Measurements from ENCODE around the gene CHMP4B.

CHMP4B gene

GRCh38 chr20:33882481-33882880 lies 71.3 kb downstream of the CHMP4B start:
- H3K4me1 Mint-ChIP-seq, result no peaks in the 10 kb centered on the region
- peaks cover 4% of the 10 kb centered on the region for H3K36me3 Mint-ChIP-seq (ENCODE audit: low read depth)
- TF ChIP-seq CTCF (IDR thresholded peaks at IDR 0.05; ENCODE audit: unreplicated experiment in 3 of 3), result no peak
- peaks cover 17% of the 10 kb centered on the region for H3K9me3 Mint-ChIP-seq
- no peak overlapping the region for H3K27ac Mint-ChIP-seq
- peaks cover 20% of the 10 kb centered on the region for H3K27me3 Mint-ChIP-seq (ENCODE audit: low read depth)
- H3K4me3 Mint-ChIP-seq, result no peak overlapping the region

GRCh38 chr20:33883164-33883563 lies 72.0 kb downstream of the CHMP4B start:
- Mint-ChIP-seq H3K4me1 (no peaks in the 10 kb centered on the region), H3K27me3 (ENCODE audit: low read depth) (peaks cover 17% of the 10 kb centered on the region), H3K9me3 (peaks cover 13% of the 10 kb centered on the region), H3K4me3 (no peak overlapping the region), H3K36me3 (ENCODE audit: low read depth) (peaks cover 4% of the 10 kb centered on the region), H3K27ac (no peak overlapping the region)
- no peak for TF ChIP-seq CTCF (IDR thresholded peaks at IDR 0.05; ENCODE audit: unreplicated experiment in 3 of 3)

GRCh38 chr20:33884633-33885032 lies 73.5 kb downstream of the CHMP4B start:
- Mint-ChIP-seq H3K36me3 (ENCODE audit: low read depth) (peaks cover 4% of the 10 kb centered on the region), H3K4me3 (no peak overlapping the region), H3K9me3 (peaks cover 7% of the 10 kb centered on the region), H3K27me3 (ENCODE audit: low read depth) (peaks cover 14% of the 10 kb centered on the region), H3K4me1 (no peaks in the 10 kb centered on the region), H3K27ac (no peak overlapping the region)
- no peak for TF ChIP-seq CTCF (IDR thresholded peaks at IDR 0.05; ENCODE audit: unreplicated experiment in 3 of 3)

- H3K36me3 Mint-ChIP-seq (ENCODE audit: low read depth), result peaks cover 3% of the 10 kb centered on the region
Measured at GRCh38 chr20:33889312-33889711, 78.2 kb downstream of the CHMP4B start.

GRCh38 chr20:33890557-33890956 lies 79.4 kb downstream of the CHMP4B start:
- H3K36me3 Mint-ChIP-seq (ENCODE audit: low read depth), result peaks cover 3% of the 10 kb centered on the region
- no peak overlapping the region for H3K4me3 Mint-ChIP-seq

More at GRCh38 chr20:33889312-33889711, 78.2 kb downstream of the CHMP4B start:
- no peak overlapping the region for H3K27ac Mint-ChIP-seq
- H3K27me3 Mint-ChIP-seq (ENCODE audit: low read depth), result peaks cover 10% of the 10 kb centered on the region
- no peak for TF ChIP-seq CTCF (IDR thresholded peaks at IDR 0.05; ENCODE audit: unreplicated experiment in 3 of 3)
- no peak overlapping the region for H3K4me3 Mint-ChIP-seq
- H3K9me3 Mint-ChIP-seq, result peaks cover 23% of the 10 kb centered on the region
- no peaks in the 10 kb centered on the region for H3K4me1 Mint-ChIP-seq

More at GRCh38 chr20:33890557-33890956, 79.4 kb downstream of the CHMP4B start:
- H3K27me3 Mint-ChIP-seq (ENCODE audit: low read depth), result peaks cover 12% of the 10 kb centered on the region
- no peak overlapping the region for H3K27ac Mint-ChIP-seq
- H3K9me3 Mint-ChIP-seq, result peaks cover 24% of the 10 kb centered on the region
- H3K4me1 Mint-ChIP-seq, result no peaks in the 10 kb centered on the region
- no peak for TF ChIP-seq CTCF (IDR thresholded peaks at IDR 0.05; ENCODE audit: unreplicated experiment in 3 of 3)

Data from nephron (organoid).